ENCODE data around the gene SFXN5.

SFXN5 gene

DNA sequence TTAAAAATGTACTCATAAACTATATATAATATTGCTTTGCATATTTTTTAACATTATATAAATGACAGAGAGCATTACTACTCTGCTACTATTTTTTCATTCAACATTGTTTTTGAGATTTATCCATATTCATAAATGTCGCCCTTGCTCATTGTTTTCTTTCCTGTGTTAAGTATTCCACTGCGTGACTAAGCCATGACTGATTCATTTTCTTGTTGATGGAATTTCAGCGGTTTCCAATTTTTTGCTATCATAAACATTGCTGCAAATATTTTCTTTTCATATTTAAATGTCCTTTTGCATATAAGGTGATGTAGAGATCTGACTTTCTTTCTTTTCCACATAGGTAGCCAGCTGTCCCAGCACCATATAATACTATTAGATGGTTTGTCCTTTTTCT lies 57.6 kb downstream of the SFXN5 start:
- no peak for TF ChIP-seq EZH2phosphoT487 (conservative IDR thresholded peaks at IDR 0.05; ENCODE audit: low read length)
- TF ChIP-seq, protein P1, sequence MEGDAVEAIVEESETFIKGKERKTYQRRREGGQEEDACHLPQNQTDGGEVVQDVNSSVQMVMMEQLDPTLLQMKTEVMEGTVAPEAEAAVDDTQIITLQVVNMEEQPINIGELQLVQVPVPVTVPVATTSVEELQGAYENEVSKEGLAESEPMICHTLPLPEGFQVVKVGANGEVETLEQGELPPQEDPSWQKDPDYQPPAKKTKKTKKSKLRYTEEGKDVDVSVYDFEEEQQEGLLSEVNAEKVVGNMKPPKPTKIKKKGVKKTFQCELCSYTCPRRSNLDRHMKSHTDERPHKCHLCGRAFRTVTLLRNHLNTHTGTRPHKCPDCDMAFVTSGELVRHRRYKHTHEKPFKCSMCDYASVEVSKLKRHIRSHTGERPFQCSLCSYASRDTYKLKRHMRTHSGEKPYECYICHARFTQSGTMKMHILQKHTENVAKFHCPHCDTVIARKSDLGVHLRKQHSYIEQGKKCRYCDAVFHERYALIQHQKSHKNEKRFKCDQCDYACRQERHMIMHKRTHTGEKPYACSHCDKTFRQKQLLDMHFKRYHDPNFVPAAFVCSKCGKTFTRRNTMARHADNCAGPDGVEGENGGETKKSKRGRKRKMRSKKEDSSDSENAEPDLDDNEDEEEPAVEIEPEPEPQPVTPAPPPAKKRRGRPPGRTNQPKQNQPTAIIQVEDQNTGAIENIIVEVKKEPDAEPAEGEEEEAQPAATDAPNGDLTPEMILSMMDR (IDR thresholded peaks at IDR 0.05; ENCODE audit: insufficient read depth, low read length, poor library complexity, severe bottlenecking) = no peak
- no peaks in the 10 kb centered on the region for H3K79me2 ChIP-seq (ENCODE audit: insufficient read depth, low read length)
- H3K36me3 ChIP-seq (ENCODE audit: low read length) = no peaks in the 10 kb centered on the region
- H3K27ac ChIP-seq (ENCODE audit: low read depth, low read length) = no peak overlapping the region
- no peak overlapping the region for H3K4me2 ChIP-seq (ENCODE audit: low read depth, low read length, poor library complexity, severe bottlenecking)
- no peaks in the 10 kb centered on the region for H4K20me1 ChIP-seq (ENCODE audit: low read depth, low read length)
- no peaks in the 10 kb centered on the region for H3K9me3 ChIP-seq (ENCODE audit: insufficient read depth, low read length)
- H3K27me3 ChIP-seq (ENCODE audit: low read length) = no peaks in the 10 kb centered on the region
- H3K4me3 ChIP-seq (ENCODE audit: insufficient read depth, low read length, poor library complexity, severe bottlenecking) = no peak overlapping the region
- no peak overlapping the region for H3K9ac ChIP-seq (ENCODE audit: low read length)
- no peaks in the 10 kb centered on the region for H3F3A ChIP-seq (ENCODE audit: insufficient read depth)
- H3K9me2 ChIP-seq (replicated peaks; ENCODE audit: insufficient read depth, low read length) = no peaks in the 10 kb centered on the region
- H2AFZ ChIP-seq (ENCODE audit: low read depth, low read length, severe bottlenecking) = no peak overlapping the region

- H3K36me3 ChIP-seq (ENCODE audit: low read length) = no peaks in the 10 kb centered on the region
- no peaks in the 10 kb centered on the region for H3K27me3 ChIP-seq (ENCODE audit: low read length)
- H4K20me1 ChIP-seq (ENCODE audit: low read depth, low read length) = no peaks in the 10 kb centered on the region
- no peak overlapping the region for H3K4me3 ChIP-seq (ENCODE audit: insufficient read depth, low read length, poor library complexity, severe bottlenecking)
- H3K9ac ChIP-seq (ENCODE audit: low read length) = no peak overlapping the region
- TF ChIP-seq, protein P1 (IDR thresholded peaks at IDR 0.05; ENCODE audit: insufficient read depth, low read length, poor library complexity, severe bottlenecking) = no peak
- TF ChIP-seq EZH2phosphoT487 (conservative IDR thresholded peaks at IDR 0.05; ENCODE audit: low read length) = no peak
- no peak overlapping the region for H3K27ac ChIP-seq (ENCODE audit: low read depth, low read length)
- no peaks in the 10 kb centered on the region for H3F3A ChIP-seq (ENCODE audit: insufficient read depth)
- no peaks in the 10 kb centered on the region for H3K9me2 ChIP-seq (replicated peaks; ENCODE audit: insufficient read depth, low read length)
- H2AFZ ChIP-seq (ENCODE audit: low read depth, low read length, severe bottlenecking) = no peak overlapping the region
- no peak overlapping the region for H3K4me2 ChIP-seq (ENCODE audit: low read depth, low read length, poor library complexity, severe bottlenecking)
- H3K79me2 ChIP-seq (ENCODE audit: insufficient read depth, low read length) = no peaks in the 10 kb centered on the region
- no peaks in the 10 kb centered on the region for H3K9me3 ChIP-seq (ENCODE audit: insufficient read depth, low read length)
These were observed 62.2 kb downstream of the SFXN5 start for GRCh38 chr2:73009177-73009839.

DNA sequence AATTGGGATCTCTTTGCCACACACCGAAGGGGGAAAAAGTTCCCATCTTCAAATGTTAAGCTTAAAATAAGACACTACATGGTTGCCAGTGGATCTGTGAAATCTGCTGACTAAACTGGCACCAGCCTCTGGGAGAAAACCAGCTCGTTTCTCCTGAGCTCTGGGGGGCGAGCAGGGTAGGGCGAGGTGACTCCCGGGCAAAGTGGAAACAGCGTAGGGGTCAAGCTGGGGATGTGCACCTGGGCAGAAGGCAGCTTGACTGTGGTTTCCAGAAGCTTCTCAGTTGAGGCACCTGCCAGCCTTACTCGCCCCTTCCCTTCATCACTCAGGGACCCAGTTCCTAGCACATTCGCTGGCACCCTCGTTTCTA lies 62.8 kb downstream of the SFXN5 start:
- H3K4me2 ChIP-seq (ENCODE audit: low read depth, low read length, poor library complexity, severe bottlenecking) = no peak overlapping the region
- H3K9ac ChIP-seq (ENCODE audit: low read length) = no peak overlapping the region
- no peak overlapping the region for H2AFZ ChIP-seq (ENCODE audit: low read depth, low read length, severe bottlenecking)
- no peaks in the 10 kb centered on the region for H3K36me3 ChIP-seq (ENCODE audit: low read length)
- H3K27me3 ChIP-seq (ENCODE audit: low read length) = no peaks in the 10 kb centered on the region
- H3K9me2 ChIP-seq (replicated peaks; ENCODE audit: insufficient read depth, low read length) = no peaks in the 10 kb centered on the region
- H3K9me3 ChIP-seq (ENCODE audit: insufficient read depth, low read length) = no peaks in the 10 kb centered on the region
- no peaks in the 10 kb centered on the region for H3F3A ChIP-seq (ENCODE audit: insufficient read depth)
- no peak for TF ChIP-seq EZH2phosphoT487 (conservative IDR thresholded peaks at IDR 0.05; ENCODE audit: low read length)
- TF ChIP-seq, protein P1 (IDR thresholded peaks at IDR 0.05; ENCODE audit: insufficient read depth, low read length, poor library complexity, severe bottlenecking) = no peak
- no peaks in the 10 kb centered on the region for H4K20me1 ChIP-seq (ENCODE audit: low read depth, low read length)
- no peak overlapping the region for H3K4me3 ChIP-seq (ENCODE audit: insufficient read depth, low read length, poor library complexity, severe bottlenecking)
- H3K79me2 ChIP-seq (ENCODE audit: insufficient read depth, low read length) = no peaks in the 10 kb centered on the region
- no peak overlapping the region for H3K27ac ChIP-seq (ENCODE audit: low read depth, low read length)
